Cardiac muscle cell (in vitro differentiated cells and primary cell): ENCODE results near the gene PBXIP1. TPM values are rescaled to one million over a fixed set of nuclear protein-coding genes. Genes with fewer than 3 reads are reported as not detected.
"Not testable (repeated sequence)": the region's sequence is repeated elsewhere in the genome, so short reads cannot be mapped to it uniquely, and the experiment has no call there.

Experiments used
- DNase-seq, 2 donors: peaks; one replicate each; pipeline versions ENCODE4 v3.0.0 to v3.0.0-alpha.2; 2010 to 2017; ENCODE audit warnings: low read depth in 1 of 2, low spot score in 1 of 2
- H3K27ac ChIP-seq: fragments of 200-600 bp; sonication (generic); 2 replicates; pipeline ENCODE4 v1.5.1; 2016
- H3K27me3 ChIP-seq: fragments of 200-600 bp; sonication (generic); 2 replicates; pipeline ENCODE4 v1.6.0; 2016; ENCODE audit warnings: control low read depth
- H3K36me3 ChIP-seq: fragments of 200-600 bp; sonication (generic); 2 replicates; pipeline ENCODE4 v1.5.1; 2016; ENCODE audit warnings: control low read depth
- H3K4me1 ChIP-seq: fragments of 200-600 bp; sonication (generic); 2 replicates; pipeline ENCODE4 v1.8.1; 2017; ENCODE audit warnings: low read depth, mild to moderate bottlenecking, mixed run types
- H3K4me3 ChIP-seq: fragments of 200-600 bp; sonication (generic); 2 replicates; pipeline ENCODE4 v1.5.1; 2016; ENCODE audit warnings: mild to moderate bottlenecking
- H3K9me3 ChIP-seq: fragments of 200-600 bp; sonication (generic); 2 replicates; pipeline ENCODE4 v1.5.1; 2017; ENCODE audit warnings: low read depth, mild to moderate bottlenecking, control low read depth
- CTCF ChIP-seq: IDR thresholded peaks from 2 replicates; pipeline ENCODE4 v1.5.1; 2012; ENCODE audit warnings: low read depth, mild to moderate bottlenecking, low read length
- polyA plus RNA-seq: library from polyadenylated mRNA; unstranded; fragments of >200 nt; fragmentation: Nextera tagmentation; extraction: Ambion mirVana; gene quantifications from 2 replicates; pipeline ENCODE4 v1.2.1, GENCODE V29; 2016
- total RNA-seq: library from RNA; depleted of rRNA; stranded (reverse); fragments of >200 nt; gene quantifications from 2 replicates; pipeline ENCODE4 v1.2.3, GENCODE V29; 2016

Gene PBXIP1
- total and polyA plus RNA-seq, 2 experiments from 2014 or later = 108 to 161 TPM

GRCh38 chr1:154990276-154990675 is 34.4 kb upstream of the PBXIP1 start:
- no peak for DNase-seq
- H3K9me3 ChIP-seq = no peaks in the 10 kb centered on the region
- no peak overlapping the region for H3K27ac ChIP-seq
- H3K36me3 ChIP-seq = peaks cover 4% of the 10 kb centered on the region
- H3K4me1 ChIP-seq = no peaks in the 10 kb centered on the region
- TF ChIP-seq CTCF = no peak
- H3K4me3 ChIP-seq = no peak overlapping the region
- no peaks in the 10 kb centered on the region for H3K27me3 ChIP-seq

- no peak overlapping the region for H3K27ac ChIP-seq
- no peak for DNase-seq
- H3K4me3 ChIP-seq = no peak overlapping the region
- no peak for TF ChIP-seq CTCF
- H3K9me3 ChIP-seq = no peaks in the 10 kb centered on the region
- H3K36me3 ChIP-seq = peaks cover 4% of the 10 kb centered on the region
- H3K4me1 ChIP-seq = no peaks in the 10 kb centered on the region
- H3K27me3 ChIP-seq = no peaks in the 10 kb centered on the region
Observed at GRCh38 chr1:154989195-154989860, 33.4 kb upstream of the PBXIP1 start.

GRCh38 chr1:154988058-154988954 is 32.4 kb upstream of the PBXIP1 start:
- no peaks in the 10 kb centered on the region for H3K27me3 ChIP-seq
- DNase-seq = no peak
- no peak overlapping the region for H3K4me3 ChIP-seq
- peaks cover 4% of the 10 kb centered on the region for H3K4me1 ChIP-seq
- no peaks in the 10 kb centered on the region for H3K9me3 ChIP-seq
- peaks cover 4% of the 10 kb centered on the region for H3K36me3 ChIP-seq
- no peak for TF ChIP-seq CTCF
- no peak overlapping the region for H3K27ac ChIP-seq

GRCh38 chr1:154987326-154987725 is 31.4 kb upstream of the PBXIP1 start:
- DNase-seq = peak in 1 of 2 donors; percentile 72
- no peaks in the 10 kb centered on the region for H3K27me3 ChIP-seq
- no peak overlapping the region for H3K27ac ChIP-seq
- peaks cover 4% of the 10 kb centered on the region for H3K4me1 ChIP-seq
- H3K4me3 ChIP-seq = no peak overlapping the region
- no peak for TF ChIP-seq CTCF
- H3K9me3 ChIP-seq = no peaks in the 10 kb centered on the region
- H3K36me3 ChIP-seq = peaks cover 4% of the 10 kb centered on the region

GRCh38 chr1:154986736-154987135 is 30.8 kb upstream of the PBXIP1 start:
- not testable (repeated sequence) for DNase-seq, H3K9me3 ChIP-seq, H3K27me3 ChIP-seq, H3K4me1 ChIP-seq, H3K4me3 ChIP-seq, H3K36me3 ChIP-seq, H3K27ac ChIP-seq
